IMR-90 (cell line): ENCODE measurements around the gene ARRDC3.

Source experiments
- CEBPB ChIP-seq: IDR thresholded peaks from 2 replicates; pipeline ENCODE4 v1.6.1; 2012; ENCODE audit warnings: low read depth, low read length, improper control_type of control experiment
- MXI1 ChIP-seq: IDR thresholded peaks from 2 replicates; pipeline ENCODE4 v1.6.1; 2012; ENCODE audit warnings: low read depth, mild to moderate bottlenecking, low read length, moderate library complexity, borderline replicate concordance
- POLR2A ChIP-seq: IDR thresholded peaks from 2 replicates; pipeline ENCODE4 v1.6.1; 2012; ENCODE audit warnings: mild to moderate bottlenecking, low read depth, low read length
- RAD21 ChIP-seq: IDR thresholded peaks from 2 replicates; pipeline ENCODE4 v1.6.1; 2012; ENCODE audit warnings: low read length, improper control_type of control experiment
- TF ChIP-seq, protein P1 (sequence below): conservative IDR thresholded peaks from 2 replicates; pipeline ENCODE4 v1.5.1; 2012; ENCODE audit warnings: mild to moderate bottlenecking, low read depth, low read length, improper control_type of control experiment
- TF ChIP-seq, protein P2 (sequence below): fragments of 150-350 bp; IDR thresholded peaks from 2 replicates; pipeline ENCODE4 v1.6.1; 2017; ENCODE audit warnings: mild to moderate bottlenecking, antibody characterized with exemption, low read length, low read depth

DNA sequence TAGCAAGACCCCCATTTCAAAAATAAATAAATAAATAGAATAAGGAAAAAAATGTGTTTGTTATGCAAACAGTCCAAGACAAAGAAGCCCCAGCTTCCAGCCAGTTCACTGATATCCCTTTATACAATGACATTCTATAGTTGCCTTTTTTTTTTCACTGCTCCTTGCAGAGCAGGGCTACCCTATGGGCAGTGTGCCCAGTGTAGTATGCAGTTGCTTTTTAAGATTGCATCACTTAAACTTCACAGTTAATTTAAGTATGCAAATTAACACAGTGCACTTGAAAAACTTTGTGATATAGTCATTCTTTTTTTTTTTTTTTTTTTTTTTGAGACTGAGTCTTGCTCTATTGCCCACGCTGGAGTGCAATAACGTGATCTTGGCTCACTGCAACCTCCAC is 40.8 kb upstream of the ARRDC3 start:
- TF ChIP-seq, protein P1, sequence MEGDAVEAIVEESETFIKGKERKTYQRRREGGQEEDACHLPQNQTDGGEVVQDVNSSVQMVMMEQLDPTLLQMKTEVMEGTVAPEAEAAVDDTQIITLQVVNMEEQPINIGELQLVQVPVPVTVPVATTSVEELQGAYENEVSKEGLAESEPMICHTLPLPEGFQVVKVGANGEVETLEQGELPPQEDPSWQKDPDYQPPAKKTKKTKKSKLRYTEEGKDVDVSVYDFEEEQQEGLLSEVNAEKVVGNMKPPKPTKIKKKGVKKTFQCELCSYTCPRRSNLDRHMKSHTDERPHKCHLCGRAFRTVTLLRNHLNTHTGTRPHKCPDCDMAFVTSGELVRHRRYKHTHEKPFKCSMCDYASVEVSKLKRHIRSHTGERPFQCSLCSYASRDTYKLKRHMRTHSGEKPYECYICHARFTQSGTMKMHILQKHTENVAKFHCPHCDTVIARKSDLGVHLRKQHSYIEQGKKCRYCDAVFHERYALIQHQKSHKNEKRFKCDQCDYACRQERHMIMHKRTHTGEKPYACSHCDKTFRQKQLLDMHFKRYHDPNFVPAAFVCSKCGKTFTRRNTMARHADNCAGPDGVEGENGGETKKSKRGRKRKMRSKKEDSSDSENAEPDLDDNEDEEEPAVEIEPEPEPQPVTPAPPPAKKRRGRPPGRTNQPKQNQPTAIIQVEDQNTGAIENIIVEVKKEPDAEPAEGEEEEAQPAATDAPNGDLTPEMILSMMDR: no peak
- TF ChIP-seq CEBPB (no peak), POLR2A (no peak), MXI1 (no peak), RAD21 (no peak)
- TF ChIP-seq, protein P2, sequence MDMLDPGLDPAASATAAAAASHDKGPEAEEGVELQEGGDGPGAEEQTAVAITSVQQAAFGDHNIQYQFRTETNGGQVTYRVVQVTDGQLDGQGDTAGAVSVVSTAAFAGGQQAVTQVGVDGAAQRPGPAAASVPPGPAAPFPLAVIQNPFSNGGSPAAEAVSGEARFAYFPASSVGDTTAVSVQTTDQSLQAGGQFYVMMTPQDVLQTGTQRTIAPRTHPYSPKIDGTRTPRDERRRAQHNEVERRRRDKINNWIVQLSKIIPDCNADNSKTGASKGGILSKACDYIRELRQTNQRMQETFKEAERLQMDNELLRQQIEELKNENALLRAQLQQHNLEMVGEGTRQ: no peak
